ENCODE results near the gene CEP41. TPM values are rescaled to one million over a fixed set of nuclear protein-coding genes. Genes with fewer than 3 reads are reported as not detected.

CEP41 gene
- total and polyA plus RNA-seq, 2 of the 13 experiments (the other 11 are each of a cell fraction or from before 2014, with no cell fraction given): 8.7 to 9.0 TPM

DNA sequence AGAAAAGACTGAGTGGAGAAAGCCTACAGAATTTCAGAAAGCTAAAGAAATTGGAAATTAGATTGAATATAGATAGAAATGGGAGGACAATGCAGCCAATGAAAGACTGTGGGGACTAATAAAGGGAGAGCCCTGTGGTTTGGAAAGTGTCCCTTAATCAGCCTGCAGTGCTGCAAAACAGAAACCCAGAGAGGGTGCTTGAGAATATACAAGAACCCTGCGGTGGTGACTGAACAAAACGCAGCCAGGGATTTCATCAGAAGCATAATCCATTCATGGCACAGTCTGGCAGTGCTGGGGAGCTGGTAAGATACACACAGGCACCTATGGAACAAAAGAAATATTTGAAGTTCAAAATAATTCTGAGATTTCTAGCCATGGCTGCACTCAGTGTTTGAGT lies 19.1 kb downstream of the CEP41 start:
- H3K79me2 ChIP-seq (ENCODE audit: insufficient read depth, low read length): no peaks in the 10 kb centered on the region
- H4K20me1 ChIP-seq (ENCODE audit: insufficient read depth, low read length): no peaks in the 10 kb centered on the region
- no peak for ATAC-seq
- no peaks in the 10 kb centered on the region for H3K9me3 ChIP-seq (ENCODE audit: low read length)
- no peak overlapping the region for H3K4me3 ChIP-seq (replicated peaks in 1 of 3; ENCODE audit: insufficient read depth in 1 of 3, low read depth in 2 of 3, low read length in 3 of 3)
- H3K4me1 ChIP-seq (ENCODE audit: insufficient read depth, low read length): no peaks in the 10 kb centered on the region
- no peak for FAIRE-seq
- in situ Hi-C loops (cut with HindIII; ENCODE audit: extremely low pct_ligation_motif_present, low pct_unique_long_range_greater_than_20kb): no loop called here
- no TSS peak for BruUV-seq (replicated peaks)
- no peak overlapping the region for H3K4me2 ChIP-seq (ENCODE audit: low read depth, low read length)
- no peak overlapping the region for H3K27ac ChIP-seq (ENCODE audit: extremely low read length, insufficient read depth, low read length)
- no peaks in the 10 kb centered on the region for H3K27me3 ChIP-seq (ENCODE audit: control insufficient read depth in 1 of 2, insufficient read depth in 2 of 2, low read length in 2 of 2)
- POLR2A ChIA-PET: no interaction called here
- CTCF ChIA-PET (ENCODE audit: low intra/inter-chr PET ratio, low total read pairs): no interaction called here
- intact Hi-C loops (cut with micrococcal nuclease; ENCODE audit: unreplicated experiment): no loop called here
- no peak overlapping the region for H3K9ac ChIP-seq (ENCODE audit: insufficient read depth, low read depth, low read length)
- 90% methylated on average over 2 of the region's 2 CpGs for WGBS (ENCODE audit: low lambda C conversion rate)
- TF ChIP-seq GLI4 (CRISPR knock-in tag; IDR thresholded peaks at IDR 0.05; ENCODE audit: borderline replicate concordance): no peak
- TF ChIP-seq SOX6 (IDR thresholded peaks at IDR 0.05): no peak
- TF ChIP-seq SOX6 (CRISPR knock-in tag; IDR thresholded peaks at IDR 0.05): no peak
- TF ChIP-seq ZNF598 (CRISPR knock-in tag; IDR thresholded peaks at IDR 0.05; ENCODE audit: borderline replicate concordance): no peak
- no peak for TF ChIP-seq ZNF331 (CRISPR knock-in tag; IDR thresholded peaks at IDR 0.05)
- TF ChIP-seq, protein P1, sequence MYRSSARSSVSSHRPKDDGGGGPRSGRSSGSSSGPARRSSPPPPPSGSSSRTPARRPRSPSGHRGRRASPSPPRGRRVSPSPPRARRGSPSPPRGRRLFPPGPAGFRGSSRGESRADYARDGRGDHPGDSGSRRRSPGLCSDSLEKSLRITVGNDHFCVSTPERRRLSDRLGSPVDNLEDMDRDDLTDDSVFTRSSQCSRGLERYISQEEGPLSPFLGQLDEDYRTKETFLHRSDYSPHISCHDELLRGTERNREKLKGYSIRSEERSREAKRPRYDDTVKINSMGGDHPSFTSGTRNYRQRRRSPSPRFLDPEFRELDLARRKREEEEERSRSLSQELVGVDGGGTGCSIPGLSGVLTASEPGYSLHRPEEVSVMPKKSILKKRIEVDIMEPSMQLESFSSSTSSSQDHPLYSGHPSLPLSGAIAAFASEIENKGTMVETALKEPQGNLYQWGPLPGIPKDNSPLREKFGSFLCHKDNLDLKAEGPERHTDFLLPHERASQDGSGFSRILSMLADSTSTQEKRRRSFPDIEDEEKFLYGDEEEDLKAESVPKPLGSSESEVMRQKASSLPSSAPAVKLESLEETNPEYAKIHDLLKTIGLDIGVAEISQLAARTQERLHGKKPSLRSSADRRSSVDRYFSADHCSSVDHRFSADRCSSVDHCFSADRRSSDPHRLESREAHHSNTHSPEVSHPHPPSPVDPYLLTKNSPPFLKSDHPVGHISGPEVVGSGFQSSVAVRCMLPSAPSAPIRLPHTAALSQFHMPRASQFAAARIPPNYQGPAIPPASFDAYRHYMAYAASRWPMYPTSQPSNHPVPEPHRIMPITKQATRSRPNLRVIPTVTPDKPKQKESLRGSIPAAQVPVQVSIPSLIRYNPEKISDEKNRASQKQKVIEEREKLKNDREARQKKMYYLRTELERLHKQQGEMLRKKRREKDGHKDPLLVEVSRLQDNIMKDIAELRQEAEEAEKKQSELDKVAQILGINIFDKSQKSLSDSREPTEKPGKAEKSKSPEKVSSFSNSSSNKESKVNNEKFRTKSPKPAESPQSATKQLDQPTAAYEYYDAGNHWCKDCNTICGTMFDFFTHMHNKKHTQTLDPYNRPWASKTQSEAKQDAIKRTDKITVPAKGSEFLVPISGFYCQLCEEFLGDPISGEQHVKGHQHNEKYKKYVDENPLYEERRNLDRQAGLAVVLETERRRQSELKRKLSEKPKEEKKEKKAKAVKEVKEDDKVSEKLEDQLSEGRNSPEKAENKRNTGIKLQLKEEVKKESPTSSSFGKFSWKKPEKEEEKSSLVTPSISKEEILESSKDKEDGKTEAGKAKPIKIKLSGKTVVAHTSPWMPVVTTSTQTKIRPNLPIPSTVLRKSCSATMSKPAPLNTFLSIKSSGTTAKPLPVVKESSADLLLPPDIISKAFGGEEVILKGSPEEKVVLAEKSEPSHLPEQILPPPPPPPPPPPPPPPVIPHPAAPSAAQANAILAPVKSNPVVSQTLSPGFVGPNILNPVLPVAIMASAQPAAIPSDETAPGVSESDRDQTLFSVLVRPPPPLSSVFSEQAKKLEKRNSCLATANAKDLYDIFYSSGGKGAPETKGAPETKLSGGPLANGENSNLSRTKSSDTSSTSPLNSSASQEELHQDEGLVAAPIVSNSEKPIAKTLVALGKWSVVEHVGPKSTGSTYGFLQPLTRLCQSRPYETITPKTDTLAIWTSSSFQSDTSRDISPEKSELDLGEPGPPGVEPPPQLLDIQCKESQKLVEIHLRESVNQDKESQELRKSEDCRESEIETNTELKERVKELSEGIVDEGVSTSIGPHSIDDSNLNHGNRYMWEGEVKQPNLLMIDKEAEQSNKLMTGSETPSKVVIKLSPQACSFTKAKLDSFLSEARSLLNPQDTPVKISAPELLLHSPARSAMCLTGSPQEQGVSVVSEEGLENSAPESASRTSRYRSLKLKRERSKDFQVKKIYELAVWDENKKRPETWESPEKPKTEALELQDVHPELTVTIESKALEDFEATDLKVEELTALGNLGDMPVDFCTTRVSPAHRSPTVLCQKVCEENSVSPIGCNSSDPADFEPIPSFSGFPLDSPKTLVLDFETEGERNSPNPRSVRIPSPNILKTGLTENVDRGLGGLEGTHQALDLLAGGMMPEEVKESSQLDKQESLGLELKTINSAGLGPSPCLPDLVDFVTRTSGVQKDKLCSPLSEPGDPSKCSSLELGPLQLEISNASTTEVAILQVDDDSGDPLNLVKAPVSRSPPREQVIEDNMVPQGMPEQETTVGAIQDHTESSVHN (CRISPR knock-in tag; IDR thresholded peaks at IDR 0.05): no peak
- TF ChIP-seq, protein P2, sequence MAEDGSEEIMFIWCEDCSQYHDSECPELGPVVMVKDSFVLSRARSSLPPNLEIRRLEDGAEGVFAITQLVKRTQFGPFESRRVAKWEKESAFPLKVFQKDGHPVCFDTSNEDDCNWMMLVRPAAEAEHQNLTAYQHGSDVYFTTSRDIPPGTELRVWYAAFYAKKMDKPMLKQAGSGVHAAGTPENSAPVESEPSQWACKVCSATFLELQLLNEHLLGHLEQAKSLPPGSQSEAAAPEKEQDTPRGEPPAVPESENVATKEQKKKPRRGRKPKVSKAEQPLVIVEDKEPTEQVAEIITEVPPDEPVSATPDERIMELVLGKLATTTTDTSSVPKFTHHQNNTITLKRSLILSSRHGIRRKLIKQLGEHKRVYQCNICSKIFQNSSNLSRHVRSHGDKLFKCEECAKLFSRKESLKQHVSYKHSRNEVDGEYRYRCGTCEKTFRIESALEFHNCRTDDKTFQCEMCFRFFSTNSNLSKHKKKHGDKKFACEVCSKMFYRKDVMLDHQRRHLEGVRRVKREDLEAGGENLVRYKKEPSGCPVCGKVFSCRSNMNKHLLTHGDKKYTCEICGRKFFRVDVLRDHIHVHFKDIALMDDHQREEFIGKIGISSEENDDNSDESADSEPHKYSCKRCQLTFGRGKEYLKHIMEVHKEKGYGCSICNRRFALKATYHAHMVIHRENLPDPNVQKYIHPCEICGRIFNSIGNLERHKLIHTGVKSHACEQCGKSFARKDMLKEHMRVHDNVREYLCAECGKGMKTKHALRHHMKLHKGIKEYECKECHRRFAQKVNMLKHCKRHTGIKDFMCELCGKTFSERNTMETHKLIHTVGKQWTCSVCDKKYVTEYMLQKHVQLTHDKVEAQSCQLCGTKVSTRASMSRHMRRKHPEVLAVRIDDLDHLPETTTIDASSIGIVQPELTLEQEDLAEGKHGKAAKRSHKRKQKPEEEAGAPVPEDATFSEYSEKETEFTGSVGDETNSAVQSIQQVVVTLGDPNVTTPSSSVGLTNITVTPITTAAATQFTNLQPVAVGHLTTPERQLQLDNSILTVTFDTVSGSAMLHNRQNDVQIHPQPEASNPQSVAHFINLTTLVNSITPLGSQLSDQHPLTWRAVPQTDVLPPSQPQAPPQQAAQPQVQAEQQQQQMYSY (CRISPR knock-in tag; IDR thresholded peaks at IDR 0.05): no peak
- no peak for TF ChIP-seq CREM (IDR thresholded peaks at IDR 0.05)
- TF ChIP-seq CREM (CRISPR knock-in tag; IDR thresholded peaks at IDR 0.05): no peak
- TF ChIP-seq SMAD3 (CRISPR knock-in tag; IDR thresholded peaks at IDR 0.05): no peak
- TF ChIP-seq HOXA9 (CRISPR knock-in tag; IDR thresholded peaks at IDR 0.05; ENCODE audit: borderline replicate concordance): no peak
- TF ChIP-seq KLF11 (CRISPR knock-in tag; IDR thresholded peaks at IDR 0.05): no peak
- TF ChIP-seq HOMEZ (CRISPR knock-in tag; IDR thresholded peaks at IDR 0.05; ENCODE audit: low read depth): no peak
- 0 out of 5 replicates have a peak, but pooled peaks cover 0 to 4% of the 10 kb centered on the region in 2 experiments for H3K36me3 ChIP-seq (replicated peaks in 1 of 2; ENCODE audit: control insufficient read depth in 1 of 2, insufficient read depth in 2 of 2, low read length in 2 of 2)
- no peak for DNase-seq (ENCODE audit: low spot score)
- H2AFZ ChIP-seq (ENCODE audit: low read length): no peak overlapping the region

Data from HepG2 (cell line).